DOHH2 (cell line): ENCODE measurements around the gene DCLK1.

ENCODE experiments used
- H3F3A ChIP-seq: fragments of 200-600 bp; sonication (generic), shearing (Covaris generic); 2 replicates; pipeline ENCODE4 v1.6.0; 2016; ENCODE audit warnings: antibody characterized with exemption, mild to moderate bottlenecking; ENCODE audit not compliant: control insufficient read depth, insufficient read depth
- H3K27ac ChIP-seq: fragments of 200-600 bp; sonication (generic); 2 replicates; pipeline ENCODE4 v1.5.1; 2014; ENCODE audit warnings: low read depth, mild to moderate bottlenecking, low read length, moderate library complexity
- H3K27me3 ChIP-seq: fragments of 200-600 bp; sonication (generic); 2 replicates; pipeline ENCODE4 v1.6.1; 2014; ENCODE audit warnings: mild to moderate bottlenecking, low read length, mixed read lengths; ENCODE audit not compliant: control insufficient read depth
- H3K36me3 ChIP-seq: fragments of 200-600 bp; sonication (generic); 2 replicates; pipeline ENCODE4 v1.6.1; 2014; ENCODE audit warnings: mild to moderate bottlenecking, low read length, moderate library complexity, mixed read lengths; ENCODE audit not compliant: control insufficient read depth
- H3K4me1 ChIP-seq: fragments of 200-600 bp; sonication (generic); 2 replicates; pipeline ENCODE4 v1.6.1; 2014; ENCODE audit warnings: mild to moderate bottlenecking, low read length, mixed read lengths; ENCODE audit not compliant: control insufficient read depth
- H3K4me2 ChIP-seq: fragments of 200-600 bp; sonication (generic); 2 replicates; pipeline ENCODE4 v1.6.0; 2014; ENCODE audit warnings: mild to moderate bottlenecking, low read length, moderate library complexity
- H3K4me3 ChIP-seq: fragments of 200-600 bp; sonication (generic); 2 replicates; pipeline ENCODE4 v1.5.1; 2014; ENCODE audit warnings: mild to moderate bottlenecking, low read length, mixed read lengths
- H3K79me2 ChIP-seq: fragments of 200-600 bp; sonication (generic); 2 replicates; pipeline ENCODE4 v1.6.1; 2014; ENCODE audit warnings: mild to moderate bottlenecking, low read length, mixed read lengths; ENCODE audit not compliant: control insufficient read depth
- H3K9me2 ChIP-seq: fragments of 200-600 bp; sonication (generic); replicated peaks from 2 replicates; pipeline ENCODE4 v1.6.1; 2014; ENCODE audit warnings: mild to moderate bottlenecking, low read length, mixed read lengths; ENCODE audit not compliant: control insufficient read depth
- H3K9me3 ChIP-seq: fragments of 200-600 bp; sonication (generic); 2 replicates; pipeline ENCODE4 v1.6.1; 2014; ENCODE audit warnings: antibody characterized with exemption, low read length, mixed read lengths; ENCODE audit not compliant: control insufficient read depth, insufficient read depth
- H4K20me1 ChIP-seq: fragments of 200-600 bp; sonication (generic); 2 replicates; pipeline ENCODE4 v1.6.0; 2014; ENCODE audit warnings: low read depth, mild to moderate bottlenecking, antibody characterized with exemption, low read length, moderate library complexity; ENCODE audit not compliant: control insufficient read depth, insufficient read depth
- CTCF ChIP-seq: fragments of 200-600 bp; sonication (generic); IDR thresholded peaks from one replicate; pipeline ENCODE4 v1.5.1; 2014; ENCODE audit warnings: antibody characterized with exemption, mild to moderate bottlenecking, low read depth, low read length; ENCODE audit not compliant: poor library complexity, severe bottlenecking
- EZH2phosphoT487 ChIP-seq: fragments of 200-600 bp; sonication (generic); IDR thresholded peaks from 2 replicates; pipeline ENCODE4 v1.6.1; 2017; ENCODE audit warnings: borderline replicate concordance, mild to moderate bottlenecking, antibody characterized with exemption, low read length, moderate library complexity, mixed read lengths

The DCLK1 gene

GRCh38 chr13:36130552-36131221 lies 495 bp downstream of the DCLK1 start:
- H3K4me3 ChIP-seq = no peak overlapping the region
- no peak overlapping the region for H3K4me2 ChIP-seq
- peaks cover 9% of the 10 kb centered on the region; the same call in 1 of the 2 replicates for H3K9me3 ChIP-seq
- no peaks in the 10 kb centered on the region for H4K20me1 ChIP-seq
- TF ChIP-seq CTCF = no peak
- TF ChIP-seq EZH2phosphoT487 = no peak
- no peaks in the 10 kb centered on the region; the same call in 1 of the 2 replicates for H3K9me2 ChIP-seq
- H3K36me3 ChIP-seq = no peaks in the 10 kb centered on the region
- H3K4me1 ChIP-seq = no peaks in the 10 kb centered on the region
- no peaks in the 10 kb centered on the region for H3F3A ChIP-seq
- H3K27me3 ChIP-seq = no peaks in the 10 kb centered on the region
- no peak overlapping the region for H3K27ac ChIP-seq
- H3K79me2 ChIP-seq = no peaks in the 10 kb centered on the region

- Histone ChIP-seq H3K36me3 (no peaks in the 10 kb centered on the region), H3K4me2 (no peak overlapping the region), H3K4me3 (no peak overlapping the region), H3K4me1 (no peaks in the 10 kb centered on the region), H3K79me2 (no peaks in the 10 kb centered on the region), H3K27me3 (no peaks in the 10 kb centered on the region), H3K9me2 (no peaks in the 10 kb centered on the region; the same call in 1 of the 2 replicates), H4K20me1 (no peaks in the 10 kb centered on the region), H3K27ac (no peak overlapping the region), H3F3A (no peaks in the 10 kb centered on the region), H3K9me3 (peaks cover 9% of the 10 kb centered on the region; the same call in 1 of the 2 replicates)
- TF ChIP-seq EZH2phosphoT487 (no peak), CTCF (no peak)
Measured at GRCh38 chr13:36130193-36130551, 1.0 kb downstream of the DCLK1 start.

GRCh38 chr13:36129539-36129938 lies 1.6 kb downstream of the DCLK1 start:
- Histone ChIP-seq H3K4me2 (no peak overlapping the region), H3K79me2 (no peaks in the 10 kb centered on the region), H3K36me3 (no peaks in the 10 kb centered on the region), H3K9me3 (peaks cover 9% of the 10 kb centered on the region; the same call in 1 of the 2 replicates), H3K4me1 (no peaks in the 10 kb centered on the region), H4K20me1 (no peaks in the 10 kb centered on the region), H3K27ac (no peak overlapping the region), H3K9me2 (no peaks in the 10 kb centered on the region; the same call in 1 of the 2 replicates), H3K4me3 (no peak overlapping the region), H3K27me3 (no peaks in the 10 kb centered on the region), H3F3A (no peaks in the 10 kb centered on the region)
- TF ChIP-seq EZH2phosphoT487 (no peak), CTCF (no peak)
